Upper lobe of left lung (tissue), 6 donors: ENCODE data around the gene DLK2. TPM values are rescaled to one million over a fixed set of nuclear protein-coding genes. Genes with fewer than 3 reads are reported as not detected.
A peak's percentile ranks its signal among the peaks of the same experiment; 100 is the strongest.

Source experiments
- ATAC-seq, 2 donors: fragments of 200-7000 bp; cut with Tn5 transposase; one replicate each; pipeline ENCODE4 v1.9.1; 2022; ENCODE audit warnings: mild to moderate bottlenecking in 2 of 2, moderate library complexity in 2 of 2; ENCODE audit not compliant: low FRiP score in 2 of 2
- DNase-seq, 2 donors: peaks; one replicate each; pipeline ENCODE4 v3.0.0-alpha.2; 2019 to 2020
- H3K27ac ChIP-seq, 4 donors: fragments of 200-600 bp; sonication (generic); one replicate each; pipeline ENCODE4 v1.5.1; 2016 to 2019
- H3K27me3 ChIP-seq, 4 donors: fragments of 200-600 bp; sonication (generic); one replicate each; pipeline ENCODE4 v1.5.1; 2017 to 2019
- H3K36me3 ChIP-seq, 4 donors: fragments of 200-600 bp; sonication (generic); one replicate each; pipeline ENCODE4 v1.5.1; 2016 to 2019
- H3K4me1 ChIP-seq, 4 donors: fragments of 200-600 bp; sonication (generic); one replicate each; pipeline ENCODE4 v1.5.1; 2018 to 2019
- H3K4me3 ChIP-seq, 4 donors: fragments of 200-600 bp; sonication (generic); one replicate each; pipeline ENCODE4 v1.5.1; 2017 to 2019; ENCODE audit warnings: mild to moderate bottlenecking in 2 of 4, moderate library complexity in 1 of 4
- H3K9me3 ChIP-seq, 4 donors: fragments of 200-600 bp; sonication (generic); one replicate each; pipeline ENCODE4 v1.5.1; 2018 to 2019
- CTCF ChIP-seq, 6 experiments: fragments of 450-650 bp in 4 of 6; fragments of 200-600 bp in 2 of 6; sonication (generic) in 2 of 6; IDR thresholded peaks; one replicate each; pipeline ENCODE4 v1.5.1; 2016 to 2019; ENCODE audit warnings: antibody characterized with exemption in 6 of 6
- EP300 ChIP-seq, 4 donors: sonication (generic); formaldehyde crosslinking; IDR thresholded peaks; one replicate each; pipeline ENCODE4 v1.5.1; 2017; ENCODE audit warnings: antibody characterized with exemption in 4 of 4, control low read depth in 2 of 4
- POLR2A ChIP-seq, 4 donors: fragments of 450-650 bp; IDR thresholded peaks; one replicate each; pipeline ENCODE4 v1.5.1; 2016 to 2017; ENCODE audit warnings: antibody characterized with exemption in 4 of 4, mild to moderate bottlenecking in 2 of 4
- POLR2AphosphoS5 ChIP-seq, 2 donors: sonication (generic); formaldehyde crosslinking; IDR thresholded peaks; one replicate each; pipeline ENCODE4 v1.5.1; 2017; ENCODE audit warnings: antibody characterized with exemption in 2 of 2
- WGBS, 2 donors: methylation state at CpG; one replicate each; pipeline ENCODE4 v1.1.5; 2017 to 2018; 5-methylcytosine and 5-hydroxymethylcytosine counted together
- total RNA-seq, 6 donors: library from RNA; depleted of rRNA in 4 of 6; stranded (reverse); fragments of >200 nt in 4 of 6; gene quantifications; one replicate each; pipeline versions ENCODE4 v1.1.0 to v1.2.1, GENCODE V29; 2016 to 2021
- donor health status: DM: no; HTN: no; CAD: no; lungs with moderate emphysema.
- donor health status: DM: no; HTN: yes; CAD: no; lungs with severe emphysema.

The DLK2 gene
- total RNA-seq, 6 donors from 2014 or later, result 0.34 to 2.4 (median 1.2) TPM; not detected in 2

- Histone ChIP-seq H3K4me3 (no peak overlapping the region), H3K9me3 (no peaks in the 10 kb centered on the region), H3K4me1 (peaks cover 9 to 31% (median 24%) of the 10 kb centered on the region in 4 donors), H3K27ac (no peak overlapping the region), H3K27me3 (no peaks in the 10 kb centered on the region), H3K36me3 (peaks cover 0 to 23% (median 14%) of the 10 kb centered on the region in 4 donors)
- no peak for DNase-seq
- TF ChIP-seq POLR2AphosphoS5 (IDR thresholded peaks at IDR 0.05) (no peak), POLR2A (IDR thresholded peaks at IDR 0.05) (no peak), EP300 (IDR thresholded peaks at IDR 0.05) (no peak), CTCF (IDR thresholded peaks at IDR 0.05) (no peak)
- 75 to 86% methylated on average over 4 to 7 of the region's 8 CpGs for WGBS, 2 donors
- no peak for ATAC-seq
Observed at GRCh38 chr6:43433148-43433547, 22.2 kb downstream of the DLK2 start.

DNA sequence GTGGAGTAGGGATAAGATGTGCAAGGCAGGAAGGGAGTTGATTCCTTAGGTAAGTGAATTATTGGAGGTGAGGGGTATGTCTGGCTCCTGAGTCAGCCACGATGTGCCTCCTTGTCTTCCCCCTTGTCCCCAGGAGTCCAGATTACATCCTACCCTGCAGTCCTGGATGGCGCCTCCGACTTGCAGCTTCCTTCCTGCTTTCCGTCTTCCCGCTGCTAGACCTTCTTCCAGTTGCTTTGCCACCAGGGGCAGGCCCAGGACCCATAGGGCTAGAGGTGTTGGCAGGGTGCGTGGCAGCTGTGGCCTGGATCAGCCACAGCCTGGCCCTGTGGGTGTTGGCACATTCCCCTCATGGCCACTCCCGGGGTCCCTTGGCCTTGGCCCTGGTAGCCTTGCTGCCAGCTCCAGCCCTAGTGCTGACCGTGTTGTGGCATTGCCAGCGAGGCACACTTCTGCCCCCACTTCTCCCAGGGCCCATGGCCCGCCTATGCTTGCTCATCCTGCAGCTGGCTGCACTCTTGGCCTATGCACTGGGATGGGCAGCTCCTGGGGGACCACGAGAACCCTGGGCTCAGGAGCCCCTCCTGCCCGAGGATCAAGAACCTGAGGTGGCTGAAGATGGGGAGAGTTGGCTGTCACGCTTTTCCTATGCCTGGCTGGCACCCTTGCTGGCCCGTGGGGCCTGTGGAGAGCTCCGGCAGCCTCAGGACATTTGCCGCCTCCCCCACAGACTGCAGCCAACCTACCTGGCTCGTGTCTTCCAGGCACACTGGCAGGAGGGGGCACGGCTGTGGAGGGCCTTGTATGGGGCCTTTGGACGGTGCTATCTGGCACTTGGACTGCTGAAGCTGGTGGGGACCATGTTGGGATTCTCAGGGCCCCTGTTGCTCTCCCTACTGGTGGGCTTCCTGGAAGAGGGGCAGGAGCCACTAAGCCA, 23.1 kb downstream of the DLK2 start:
- peak in 1 of 2 donors; percentile 61 for DNase-seq
- H3K9me3 ChIP-seq, result no peaks in the 10 kb centered on the region
- TF ChIP-seq POLR2A (IDR thresholded peaks at IDR 0.05) (no peak), POLR2AphosphoS5 (IDR thresholded peaks at IDR 0.05) (no peak), CTCF (IDR thresholded peaks at IDR 0.05) (no peak), EP300 (IDR thresholded peaks at IDR 0.05) (no peak)
- H3K4me3 ChIP-seq, result no peak overlapping the region
- no peak overlapping the region for H3K27ac ChIP-seq
- H3K4me1 ChIP-seq, result peaks cover 9 to 35% (median 25%) of the 10 kb centered on the region in 4 donors
- H3K27me3 ChIP-seq, result no peaks in the 10 kb centered on the region
- ATAC-seq, result no peak
- WGBS, 2 donors, result 91 to 94% methylated on average over 9 to 19 of the region's 19 CpGs
- peaks cover 0 to 23% (median 14%) of the 10 kb centered on the region in 4 donors for H3K36me3 ChIP-seq

DNA sequence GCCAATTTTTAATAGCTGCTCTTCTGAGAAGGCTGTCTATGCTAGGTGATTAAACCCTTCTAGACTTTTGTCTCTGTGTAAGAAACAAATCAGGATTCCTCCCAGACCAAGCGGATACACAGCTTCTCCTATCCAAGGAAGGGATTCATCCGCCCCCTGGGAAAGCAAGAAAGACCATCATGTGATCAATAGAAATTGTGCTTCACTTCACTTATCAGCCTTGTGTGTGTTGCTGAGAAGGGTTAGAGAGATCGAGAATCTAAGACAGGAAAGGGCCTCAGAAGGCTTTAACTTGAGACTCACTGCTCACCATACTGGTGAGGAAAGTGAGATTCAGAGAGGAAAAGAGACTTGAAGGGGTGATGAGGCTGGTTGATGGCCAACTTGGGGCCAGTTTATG, 26.5 kb downstream of the DLK2 start:
- H3K4me3 ChIP-seq, result peak overlapping the region in 2 of 4 donors; percentile 70 to 88

DNA sequence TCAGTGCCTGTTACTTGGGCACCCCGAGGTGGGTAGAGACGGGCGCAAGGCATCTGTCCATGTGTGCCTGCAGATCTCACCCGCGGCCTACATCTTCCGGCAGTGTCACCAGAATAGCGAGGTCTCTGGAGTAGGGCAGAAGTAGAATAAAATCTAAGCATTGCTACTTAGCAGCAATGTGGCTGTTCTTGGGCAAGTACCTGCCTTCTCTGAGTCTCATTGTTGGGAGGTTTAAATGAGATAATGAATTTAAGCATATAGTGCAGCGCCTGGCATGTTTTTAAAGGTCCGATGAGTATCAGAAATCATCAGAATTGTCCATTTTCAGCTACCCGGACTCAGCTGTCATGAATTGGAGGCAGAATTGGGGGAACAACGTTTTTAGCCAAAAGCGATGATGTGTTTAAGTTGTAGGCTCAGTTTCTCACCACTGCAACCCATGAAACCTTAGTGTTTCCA, 27.2 kb downstream of the DLK2 start:
- peaks cover 9 to 31% (median 20%) of the 10 kb centered on the region in 4 donors for H3K4me1 ChIP-seq
- ATAC-seq, result no peak
- H3K4me3 ChIP-seq, result peak overlapping the region; percentile 67 to 88 (median 78)
- no peak for DNase-seq
- no peaks in the 10 kb centered on the region for H3K9me3 ChIP-seq
- H3K27me3 ChIP-seq, result no peaks in the 10 kb centered on the region
- peaks cover 0 to 14% (median 9%) of the 10 kb centered on the region in 4 donors for H3K36me3 ChIP-seq
- WGBS, 2 donors, result 19 to 26% methylated on average over 10 to 12 of the region's 12 CpGs
- TF ChIP-seq POLR2A (IDR thresholded peaks at IDR 0.05) (no peak), EP300 (IDR thresholded peaks at IDR 0.05) (no peak)
- peak overlapping the region; percentile 73 to 92 (median 90) for H3K27ac ChIP-seq

More for the DNA sequence above, 26.5 kb downstream of the DLK2 start:
- no peak for DNase-seq
- TF ChIP-seq CTCF (IDR thresholded peaks at IDR 0.05), result no peak
- TF ChIP-seq EP300 (IDR thresholded peaks at IDR 0.05), result no peak
- TF ChIP-seq POLR2AphosphoS5 (IDR thresholded peaks at IDR 0.05), result no peak
- no peak for TF ChIP-seq POLR2A (IDR thresholded peaks at IDR 0.05)
- Histone ChIP-seq H3K9me3 (no peaks in the 10 kb centered on the region), H3K27ac (no peak overlapping the region), H3K4me1 (peaks cover 9 to 31% (median 20%) of the 10 kb centered on the region in 4 donors), H3K27me3 (no peaks in the 10 kb centered on the region), H3K36me3 (peaks cover 0 to 21% (median 11%) of the 10 kb centered on the region in 4 donors)
- no peak for ATAC-seq
- 93 to 96% methylated on average over 3 of the region's 3 CpGs for WGBS, 2 donors

GRCh38 chr6:43427406-43428111, 27.8 kb downstream of the DLK2 start, which contains the start of gene ABCC10:
Gene ABCC10, plus strand, starts transcription at chr6:43427541. Its CDS starts 438 bp downstream, at chr6:43427979.
- H3K36me3 ChIP-seq, result peaks cover 0 to 8% (median 7%) of the 10 kb centered on the region in 4 donors
- H3K9me3 ChIP-seq, result no peaks in the 10 kb centered on the region
- H3K4me3 ChIP-seq, result peak within 1 kb of the TSS; percentile 67 to 88 (median 78)
- peaks cover 9 to 31% (median 20%) of the 10 kb centered on the region in 4 donors for H3K4me1 ChIP-seq
- ATAC-seq, result peak; percentile 99
- H3K27me3 ChIP-seq, result no peaks in the 10 kb centered on the region
- peak; percentile 96 for DNase-seq
- TF ChIP-seq CTCF (IDR thresholded peaks at IDR 0.05), result peak in 5 of 6 experiments; percentile 15 to 50 (median 46)
- TF ChIP-seq POLR2A (IDR thresholded peaks at IDR 0.05), result peak in 1 of 4 donors; percentile 74
- peak; percentile 50 to 63 for TF ChIP-seq POLR2AphosphoS5 (IDR thresholded peaks at IDR 0.05)
- peak in 1 of 4 donors; percentile 7 for TF ChIP-seq EP300 (IDR thresholded peaks at IDR 0.05)
- peak within 1 kb of the TSS; percentile 73 to 92 (median 90) for H3K27ac ChIP-seq
- WGBS, 2 donors, result 0 to 1% methylated on average over 24 to 29 of the region's 49 CpGs
